Tibial nerve (tissue), 3 donors: ENCODE measurements around the gene HGF.

Experiments
- POLR2A ChIP-seq, 2 donors: fragments of 450-650 bp; IDR thresholded peaks; one replicate each; pipeline ENCODE4 v1.6.1; 2017; ENCODE audit warnings: antibody characterized with exemption in 2 of 2, mild to moderate bottlenecking in 2 of 2, moderate library complexity in 2 of 2
- TF ChIP-seq, protein P1 (sequence below), 5 experiments: fragments of 200-600 bp in 3 of 5; fragments of 450-650 bp in 2 of 5; sonication (generic) in 3 of 5; IDR thresholded peaks; one replicate each; pipeline ENCODE4 v1.5.1; 2016 to 2019; ENCODE audit warnings: antibody characterized with exemption in 5 of 5, mild to moderate bottlenecking in 3 of 5, moderate library complexity in 2 of 5

DNA sequence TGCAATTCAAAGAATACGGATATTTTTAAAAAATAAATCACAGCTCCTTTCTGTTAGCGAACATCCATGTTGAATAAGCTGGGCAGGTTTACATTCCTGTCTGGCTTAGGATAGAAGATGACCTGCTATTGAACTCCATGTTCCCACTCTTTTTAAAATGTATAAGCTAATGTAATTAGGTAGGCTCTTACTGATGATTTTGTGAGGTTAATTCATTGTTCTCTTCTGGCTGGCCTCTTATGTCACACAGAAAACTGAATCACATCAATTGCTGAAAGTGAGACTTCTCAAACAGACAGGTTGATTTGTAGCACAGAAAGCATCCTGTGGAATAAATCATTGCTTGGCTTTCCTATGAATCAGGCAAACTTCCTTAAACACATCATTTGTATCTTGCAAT is 24.2 kb downstream of the HGF start:
- TF ChIP-seq, protein P1, sequence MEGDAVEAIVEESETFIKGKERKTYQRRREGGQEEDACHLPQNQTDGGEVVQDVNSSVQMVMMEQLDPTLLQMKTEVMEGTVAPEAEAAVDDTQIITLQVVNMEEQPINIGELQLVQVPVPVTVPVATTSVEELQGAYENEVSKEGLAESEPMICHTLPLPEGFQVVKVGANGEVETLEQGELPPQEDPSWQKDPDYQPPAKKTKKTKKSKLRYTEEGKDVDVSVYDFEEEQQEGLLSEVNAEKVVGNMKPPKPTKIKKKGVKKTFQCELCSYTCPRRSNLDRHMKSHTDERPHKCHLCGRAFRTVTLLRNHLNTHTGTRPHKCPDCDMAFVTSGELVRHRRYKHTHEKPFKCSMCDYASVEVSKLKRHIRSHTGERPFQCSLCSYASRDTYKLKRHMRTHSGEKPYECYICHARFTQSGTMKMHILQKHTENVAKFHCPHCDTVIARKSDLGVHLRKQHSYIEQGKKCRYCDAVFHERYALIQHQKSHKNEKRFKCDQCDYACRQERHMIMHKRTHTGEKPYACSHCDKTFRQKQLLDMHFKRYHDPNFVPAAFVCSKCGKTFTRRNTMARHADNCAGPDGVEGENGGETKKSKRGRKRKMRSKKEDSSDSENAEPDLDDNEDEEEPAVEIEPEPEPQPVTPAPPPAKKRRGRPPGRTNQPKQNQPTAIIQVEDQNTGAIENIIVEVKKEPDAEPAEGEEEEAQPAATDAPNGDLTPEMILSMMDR (IDR thresholded peaks at IDR 0.05): no peak
- no peak for TF ChIP-seq POLR2A (IDR thresholded peaks at IDR 0.05)
